Endothelial cell (in vitro differentiated cells): ENCODE results near the gene GPD1. TPM values are rescaled to one million over a fixed set of nuclear protein-coding genes. Genes with fewer than 3 reads are reported as not detected.
"Not testable (repeated sequence)": the region's sequence is repeated elsewhere in the genome, so short reads cannot be mapped to it uniquely, and the experiment has no call there.

Source experiments
- DNase-seq: peaks from one replicate; pipeline ENCODE4 v3.0.0; 2021; ENCODE audit warnings: low spot score
- H3K27ac Mint-ChIP-seq: one replicate; pipeline ENCODE4 v1.8.0; 2021; ENCODE audit warnings: mixed read lengths, inconsistent platforms; ENCODE audit not compliant: unreplicated experiment
- H3K27me3 Mint-ChIP-seq: one replicate; pipeline ENCODE4 v1.8.0; 2021; ENCODE audit warnings: mild to moderate bottlenecking, moderate library complexity, mixed read lengths, inconsistent platforms; ENCODE audit not compliant: unreplicated experiment
- H3K36me3 Mint-ChIP-seq: one replicate; pipeline ENCODE4 v1.8.0; 2021; ENCODE audit warnings: mild to moderate bottlenecking, low read depth, mixed read lengths, inconsistent platforms; ENCODE audit not compliant: unreplicated experiment
- H3K4me1 Mint-ChIP-seq: one replicate; pipeline ENCODE4 v1.8.0; 2021; ENCODE audit warnings: mild to moderate bottlenecking, mixed read lengths, inconsistent platforms; ENCODE audit not compliant: unreplicated experiment
- H3K4me3 Mint-ChIP-seq: one replicate; pipeline ENCODE4 v1.8.0; 2021; ENCODE audit warnings: mild to moderate bottlenecking, mixed read lengths, inconsistent platforms; ENCODE audit not compliant: unreplicated experiment
- H3K9me3 Mint-ChIP-seq: one replicate; pipeline ENCODE4 v1.8.0; 2021; ENCODE audit warnings: mixed read lengths, inconsistent platforms; ENCODE audit not compliant: unreplicated experiment
- total RNA-seq: library from RNA; stranded (reverse); fragmentation: NEBNext Ultra II Directional; extraction: Animal tissue kit (Norgen Biotek cat#: 25700); gene quantifications from one replicate; pipeline ENCODE4 v1.2.1, GENCODE V29; 2021; ENCODE audit not compliant: unreplicated experiment
- TF ChIP-seq, protein P1 (sequence below): fragments of 200-600 bp; sonication (generic); IDR thresholded peaks from one replicate; pipeline ENCODE4 v1.5.0; 2021; ENCODE audit warnings: antibody characterized with exemption; ENCODE audit not compliant: unreplicated experiment

The GPD1 gene
- total RNA-seq, 1 donor from 2014 or later = not detected

DNA sequence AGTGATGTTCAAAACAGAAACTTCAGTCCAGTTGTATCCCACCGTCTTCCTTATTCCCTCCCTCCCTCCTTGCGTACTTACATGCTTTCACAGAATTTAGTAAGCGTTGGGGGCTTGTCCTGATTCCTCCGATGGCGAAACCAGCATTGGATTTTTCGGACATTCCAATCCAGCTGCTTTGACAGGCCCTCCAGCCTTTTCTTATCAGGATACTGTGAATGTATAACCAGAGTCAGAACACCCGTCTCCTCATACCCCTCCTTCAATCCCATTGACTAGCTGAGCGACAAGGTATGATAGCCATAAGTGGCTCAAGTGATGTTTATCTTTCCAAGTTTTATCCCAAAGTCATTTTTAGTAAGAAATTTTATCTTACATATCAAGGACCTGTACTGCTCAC lies 39.2 kb downstream of the GPD1 start:
- no peak overlapping the region for H3K4me3 Mint-ChIP-seq
- H3K27me3 Mint-ChIP-seq = no peaks in the 10 kb centered on the region
- peaks cover 6% of the 10 kb centered on the region for H3K36me3 Mint-ChIP-seq
- DNase-seq = no peak
- no peak overlapping the region for H3K27ac Mint-ChIP-seq
- peaks cover 2% of the 10 kb centered on the region for H3K4me1 Mint-ChIP-seq
- TF ChIP-seq, protein P1, sequence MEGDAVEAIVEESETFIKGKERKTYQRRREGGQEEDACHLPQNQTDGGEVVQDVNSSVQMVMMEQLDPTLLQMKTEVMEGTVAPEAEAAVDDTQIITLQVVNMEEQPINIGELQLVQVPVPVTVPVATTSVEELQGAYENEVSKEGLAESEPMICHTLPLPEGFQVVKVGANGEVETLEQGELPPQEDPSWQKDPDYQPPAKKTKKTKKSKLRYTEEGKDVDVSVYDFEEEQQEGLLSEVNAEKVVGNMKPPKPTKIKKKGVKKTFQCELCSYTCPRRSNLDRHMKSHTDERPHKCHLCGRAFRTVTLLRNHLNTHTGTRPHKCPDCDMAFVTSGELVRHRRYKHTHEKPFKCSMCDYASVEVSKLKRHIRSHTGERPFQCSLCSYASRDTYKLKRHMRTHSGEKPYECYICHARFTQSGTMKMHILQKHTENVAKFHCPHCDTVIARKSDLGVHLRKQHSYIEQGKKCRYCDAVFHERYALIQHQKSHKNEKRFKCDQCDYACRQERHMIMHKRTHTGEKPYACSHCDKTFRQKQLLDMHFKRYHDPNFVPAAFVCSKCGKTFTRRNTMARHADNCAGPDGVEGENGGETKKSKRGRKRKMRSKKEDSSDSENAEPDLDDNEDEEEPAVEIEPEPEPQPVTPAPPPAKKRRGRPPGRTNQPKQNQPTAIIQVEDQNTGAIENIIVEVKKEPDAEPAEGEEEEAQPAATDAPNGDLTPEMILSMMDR = no peak
- H3K9me3 Mint-ChIP-seq = no peaks in the 10 kb centered on the region

DNA sequence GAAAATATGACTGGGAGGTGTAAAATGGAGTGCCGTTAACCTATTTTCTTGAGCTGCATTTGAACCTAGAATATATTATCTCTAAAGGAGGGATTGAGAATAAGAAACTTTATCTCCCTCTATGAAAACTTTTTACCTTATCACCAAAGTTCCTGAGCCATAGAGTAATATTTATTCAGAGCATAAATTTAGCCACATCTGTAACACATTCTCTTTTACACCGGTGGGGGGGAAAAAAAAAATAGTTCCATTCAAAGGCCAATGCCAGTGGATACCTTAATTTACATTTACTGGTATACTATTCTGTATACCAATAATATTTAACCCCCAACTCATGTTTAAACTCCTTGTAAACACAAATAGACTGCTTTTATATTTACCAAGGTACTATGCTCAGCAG lies 41.6 kb downstream of the GPD1 start:
- no peaks in the 10 kb centered on the region for H3K27me3 Mint-ChIP-seq
- peaks cover 2% of the 10 kb centered on the region for H3K4me1 Mint-ChIP-seq
- no peaks in the 10 kb centered on the region for H3K9me3 Mint-ChIP-seq
- no peak overlapping the region for H3K4me3 Mint-ChIP-seq
- peaks cover 6% of the 10 kb centered on the region for H3K36me3 Mint-ChIP-seq
- TF ChIP-seq, protein P1 = no peak
- H3K27ac Mint-ChIP-seq = no peak overlapping the region
- no peak for DNase-seq

DNA sequence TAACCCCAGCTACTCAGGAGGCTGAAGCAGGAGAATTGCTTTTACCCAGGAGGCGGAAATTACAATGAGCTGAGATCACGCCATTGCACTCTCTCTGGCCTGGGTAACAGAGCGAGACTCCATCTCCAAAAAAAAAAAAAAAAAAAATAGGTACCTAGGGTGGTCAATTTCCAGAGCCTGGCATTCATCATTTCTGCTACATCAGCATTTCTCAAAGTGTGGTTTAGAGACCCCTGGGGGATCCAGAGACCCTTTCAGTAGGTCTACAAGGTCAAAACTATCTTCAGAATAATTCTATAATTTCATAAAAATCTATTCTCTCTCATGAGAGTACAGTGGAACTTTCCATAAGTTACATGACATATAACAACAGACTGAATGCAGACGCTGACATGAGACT lies 43.5 kb downstream of the GPD1 start:
- DNase-seq = no peak
- TF ChIP-seq, protein P1 = no peak
- Mint-ChIP-seq H3K4me3 (no peak overlapping the region), H3K36me3 (peaks cover 6% of the 10 kb centered on the region), H3K27ac (no peak overlapping the region), H3K4me1 (peaks cover 2% of the 10 kb centered on the region), H3K27me3 (no peaks in the 10 kb centered on the region), H3K9me3 (no peaks in the 10 kb centered on the region)

- not testable (repeated sequence) for H3K27ac Mint-ChIP-seq, H3K36me3 Mint-ChIP-seq, H3K27me3 Mint-ChIP-seq, H3K4me3 Mint-ChIP-seq, H3K4me1 Mint-ChIP-seq, H3K9me3 Mint-ChIP-seq, DNase-seq
These were observed 44.2 kb downstream of the GPD1 start for GRCh38 chr12:50148011-50148410.

DNA sequence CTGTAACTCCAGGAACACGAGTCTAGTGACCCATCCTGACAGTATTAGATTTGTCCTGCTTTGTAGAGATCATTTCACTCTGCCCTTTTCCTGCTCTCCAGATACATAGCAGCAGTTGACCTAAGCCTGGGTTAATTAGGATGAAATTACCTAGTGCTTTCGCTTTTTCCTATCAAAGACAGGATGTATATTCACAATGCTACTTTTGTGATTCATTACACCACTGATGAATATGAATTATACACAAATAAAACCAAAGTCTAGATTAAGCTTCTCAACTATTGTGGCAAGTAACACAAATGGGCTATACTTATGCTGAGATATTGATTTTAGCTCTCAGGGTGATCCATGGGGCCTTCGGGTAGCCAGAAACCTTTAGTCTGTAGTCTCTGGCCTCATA lies 45.5 kb downstream of the GPD1 start:
- no peak for DNase-seq
- Mint-ChIP-seq H3K27ac (no peak overlapping the region), H3K36me3 (no peaks in the 10 kb centered on the region), H3K27me3 (no peaks in the 10 kb centered on the region), H3K9me3 (no peaks in the 10 kb centered on the region), H3K4me3 (no peak overlapping the region), H3K4me1 (no peaks in the 10 kb centered on the region)
- TF ChIP-seq, protein P1 = no peak
